Activated CD4-positive, CD25-positive, alpha-beta regulatory T cell treated with anti-CD3 and anti-CD28 coated beads, Interleukin-2, amount 50 U/mL, for 24 hours (primary cell): Measurements from ENCODE around the gene DNAJB5.
"Not testable (repeated sequence)": the region's sequence is repeated elsewhere in the genome, so short reads cannot be mapped to it uniquely, and the experiment has no call there.

Source experiments
- ATAC-seq, 2 donors: fragments of 150-1000 bp; cut with Tn5 transposase; one replicate each; pipeline ENCODE4 v1.10.0; 2021; ENCODE audit warnings: mild to moderate bottlenecking in 1 of 2, moderate library complexity in 1 of 2

Gene DNAJB5

GRCh38 chr9:35000535-35001284 is 11.2 kb downstream of the DNAJB5 start:
- no peak for ATAC-seq

GRCh38 chr9:35001285-35001677 is 11.7 kb downstream of the DNAJB5 start:
- ATAC-seq = no peak

- peak; percentile 77 to 88 for ATAC-seq
These were observed 12.4 kb downstream of the DNAJB5 start for GRCh38 chr9:35001803-35002502.

- ATAC-seq = no peak
These were observed 13.1 kb downstream of the DNAJB5 start for GRCh38 chr9:35002623-35003022.

GRCh38 chr9:35004299-35004698 is 14.8 kb downstream of the DNAJB5 start:
- not testable (repeated sequence) for ATAC-seq

GRCh38 chr9:35010351-35010958 is 20.9 kb downstream of the DNAJB5 start:
- ATAC-seq = no peak

GRCh38 chr9:35014517-35014916 is 25.0 kb downstream of the DNAJB5 start:
- no peak for ATAC-seq

GRCh38 chr9:35023443-35023842 is 33.9 kb downstream of the DNAJB5 start:
- ATAC-seq = not testable (repeated sequence)

- no peak for ATAC-seq
These were observed 37.1 kb downstream of the DNAJB5 start for GRCh38 chr9:35026671-35027070.

GRCh38 chr9:35027374-35027773 is 37.8 kb downstream of the DNAJB5 start:
- no peak for ATAC-seq

- no peak for ATAC-seq
These were observed 38.3 kb downstream of the DNAJB5 start for GRCh38 chr9:35027860-35028259.

- no peak for ATAC-seq
These were observed 38.8 kb downstream of the DNAJB5 start for GRCh38 chr9:35028341-35028740.

GRCh38 chr9:35029241-35029640 is 39.7 kb downstream of the DNAJB5 start:
- no peak for ATAC-seq

GRCh38 chr9:35029852-35030251 is 40.3 kb downstream of the DNAJB5 start:
- no peak for ATAC-seq

GRCh38 chr9:35033101-35033500 is 43.6 kb downstream of the DNAJB5 start:
- ATAC-seq = no peak

GRCh38 chr9:35035851-35036701 is 46.5 kb downstream of the DNAJB5 start:
- ATAC-seq = peak; percentile 48 to 76

- no peak for ATAC-seq
These were observed 52.6 kb downstream of the DNAJB5 start for GRCh38 chr9:35042081-35042604.

GRCh38 chr9:35042891-35043545 is 53.5 kb downstream of the DNAJB5 start:
- ATAC-seq = no peak

- no peak for ATAC-seq
These were observed 54.5 kb downstream of the DNAJB5 start for GRCh38 chr9:35044071-35044470.
